Heart right ventricle (tissue), 16 donors: ENCODE data around the gene FAM227A. TPM values are rescaled to one million over a fixed set of nuclear protein-coding genes. Genes with fewer than 3 reads are reported as not detected.
A peak's percentile ranks its signal among the peaks of the same experiment; 100 is the strongest.

ENCODE experiments used
- ATAC-seq, 8 donors: fragments of 200-7000 bp; cut with Tn5 transposase; one replicate each; pipeline ENCODE4 v1.9.1; 2020; ENCODE audit warnings: mild to moderate bottlenecking in 8 of 8, moderate library complexity in 8 of 8, moderate number of reproducible peaks in 1 of 8
- DNase-seq, 2 donors: peaks; one replicate each; pipeline ENCODE4 v3.0.0-alpha.2; 2020
- H3K27ac ChIP-seq, 10 donors: fragments of 200-600 bp; sonication (generic) in 2 of 10; one replicate each; pipeline versions ENCODE4 v1.5.0 to v1.8.0; 2020 to 2022; ENCODE audit warnings: mild to moderate bottlenecking in 3 of 10
- H3K27me3 ChIP-seq, 7 donors: fragments of 200-600 bp; one replicate each; pipeline ENCODE4 v1.8.0; 2021 to 2022; ENCODE audit warnings: mild to moderate bottlenecking in 2 of 7
- H3K36me3 ChIP-seq, 9 donors: fragments of 200-600 bp; sonication (generic) in 1 of 9; one replicate each; pipeline versions ENCODE4 v1.5.0 to v1.8.0; 2020 to 2022; ENCODE audit warnings: mild to moderate bottlenecking in 2 of 9
- H3K4me1 ChIP-seq, 9 donors: fragments of 200-600 bp; sonication (generic) in 1 of 9; one replicate each; pipeline versions ENCODE4 v1.5.0 to v1.8.0; 2020 to 2022; ENCODE audit warnings: mild to moderate bottlenecking in 4 of 9
- H3K4me3 ChIP-seq, 10 donors: fragments of 200-600 bp; sonication (generic) in 2 of 10; one replicate each; pipeline versions ENCODE4 v1.5.0 to v1.8.0; 2020 to 2022; ENCODE audit warnings: mild to moderate bottlenecking in 7 of 10, moderate library complexity in 2 of 10
- H3K9me3 ChIP-seq, 11 donors: fragments of 200-600 bp in 10 of 11; sonication (generic) in 2 of 11; one replicate each; pipeline versions ENCODE4 v1.5.0 to v1.8.0; 2013 to 2022; ENCODE audit warnings: mild to moderate bottlenecking in 2 of 11, control low read depth in 1 of 11, moderate library complexity in 1 of 11
- CTCF ChIP-seq, 9 donors: fragments of 200-600 bp; sonication (generic) in 2 of 9; IDR thresholded peaks; one replicate each; pipeline versions ENCODE4 v1.5.0 to v1.8.0; 2021 to 2022; ENCODE audit warnings: antibody characterized with exemption in 9 of 9, mild to moderate bottlenecking in 5 of 9, moderate library complexity in 1 of 9
- WGBS, 2 donors: extraction: QIAGEN DNeasy Blood & Tissue Kit; methylation state at CpG; one replicate each; pipeline ENCODE4 v1.1.7; 2013; ENCODE audit warnings: inconsistent platforms in 1 of 2; 5-methylcytosine and 5-hydroxymethylcytosine counted together
- intact Hi-C, 10 donors: fragments of 100-400 bp; cut with DNase I; formaldehyde crosslinking; loops; one replicate each; pipeline versions ENCODE4 v1.11.1 to v1.14.2; 2022
- polyA plus RNA-seq, 2 donors: library from polyadenylated mRNA; stranded (reverse); fragments of 200-250 nt; gene quantifications; one replicate each; pipeline ENCODE4 v1.2.3, GENCODE V29; 2013
- total RNA-seq, 10 donors: library from RNA; stranded (reverse); fragmentation: NEBNext Ultra II Directional in 3 of 10; extraction: Animal tissue kit (Norgen Biotek cat#: 25700) in 3 of 10; gene quantifications; one replicate each; pipeline versions ENCODE4 v1.2.1 to v1.2.4, GENCODE V29; 2021 to 2023
- donor health status: Arrhythmogenic right ventricular cardiomyopathy.
- donor health status: ischemic (EF 13 %, LVEDD 7.1; RV severe dilation, severe dysfunction).
- donor health status: healthy with polysubstance abuse.
- donor health status: DM: no; HTN: yes; CAD: no.
- donor health status: DM: no; HTN: no; CAD: no.
- donor health status: ischemic (EF 25% LVEDD 6.9; RV normal size, moderate dysfunction).
- donor health status: ischemic (EF 25% LVEDD 5.7; RV mildly dilated, moderate dysfunction).
- donor health status: healthy.
- donor health status: DM: yes; HTN: yes; CAD: no.
- donor health status: Ischemic cardiomyopathy.
- donor health status: ischemic (EF 35%, LVEDD 5.7; RV mildly dilated, moderate dysfunction).
- donor health status: nonischemic (EF 11% LVEDD 7.7; RV severe dilation, severe dysfunction).
- donor health status: DM: yes; HTN: yes; CAD: no.
- donor health status: PGD.
- donor health status: ischemic (EF 29% LVEDD 5.4; RV normal size, mild dysfunction).
- donor health status: nonischemic (EF 23%, LVEDD 6.1; RV moderate dilation, normal function).

FAM227A gene
- total and polyA plus RNA-seq, 12 donors, result 0.11 to 0.97 (median 0.46) TPM

GRCh38 chr22:38694049-38694448, 37.9 kb upstream of the FAM227A start:
- 87 to 88% methylated on average over 2 of the region's 2 CpGs for WGBS, 2 donors
- intact Hi-C loops, result no loop called here

GRCh38 chr22:38689651-38690050, 33.5 kb upstream of the FAM227A start:
- H3K27ac ChIP-seq, result no peak overlapping the region
- H3K36me3 ChIP-seq, result peaks cover 0 to 99% (median 36%) of the 10 kb centered on the region in 9 donors
- no peaks in the 10 kb centered on the region for H3K27me3 ChIP-seq
- H3K9me3 ChIP-seq, result no peaks in the 10 kb centered on the region
- H3K4me3 ChIP-seq, result no peak overlapping the region
- no peak for ATAC-seq
- no peak for DNase-seq
- TF ChIP-seq CTCF (IDR thresholded peaks at IDR 0.05), result no peak
- WGBS, 2 donors, result 70 to 80% methylated on average over 1 of the region's 1 CpG
- H3K4me1 ChIP-seq, result peaks cover 0 to 13% (median under 1%) of the 10 kb centered on the region in 9 donors
- intact Hi-C loops, result loop anchor here in 1 of 10 donors (10.0 kb wide), 1 partner anchor 185 kb away; the partner anchor contains the start of gene DDX17

More at GRCh38 chr22:38694049-38694448, 37.9 kb upstream of the FAM227A start:
- H3K36me3 ChIP-seq, result peaks cover 0 to 57% (median 6%) of the 10 kb centered on the region in 9 donors
- H3K27ac ChIP-seq, result peak overlapping the region in 1 of 10 donors; percentile 13
- DNase-seq (no peak), ATAC-seq (no peak)
- H3K4me3 ChIP-seq, result no peak overlapping the region
- H3K9me3 ChIP-seq, result no peaks in the 10 kb centered on the region
- peaks cover 21 to 57% (median 39%) of the 10 kb centered on the region in 9 donors for H3K4me1 ChIP-seq
- TF ChIP-seq CTCF (IDR thresholded peaks at IDR 0.05), result no peak
- H3K27me3 ChIP-seq, result no peaks in the 10 kb centered on the region

- no peak for DNase-seq
- WGBS, 2 donors, result 90 to 95% methylated on average over 1 of the region's 1 CpG
- no peak for TF ChIP-seq CTCF (IDR thresholded peaks at IDR 0.05)
- Histone ChIP-seq H3K9me3 (no peaks in the 10 kb centered on the region), H3K27ac (no peak overlapping the region), H3K4me3 (no peak overlapping the region), H3K27me3 (no peaks in the 10 kb centered on the region), H3K36me3 (peaks cover 0 to 77% (median 50%) of the 10 kb centered on the region in 9 donors), H3K4me1 (peaks cover 4 to 17% (median 13%) of the 10 kb centered on the region in 9 donors)
- intact Hi-C loops, result loop anchor here in 1 of 10 donors (10.0 kb wide), 1 partner anchor 181 kb away; the partner anchor contains the start of gene DDX17
- no peak for ATAC-seq
These were observed 29.6 kb upstream of the FAM227A start for GRCh38 chr22:38685761-38686160.

- WGBS, 2 donors, result 88 to 97% methylated on average over 9 of the region's 9 CpGs
These were observed 28.7 kb upstream of the FAM227A start for GRCh38 chr22:38684895-38685294.

More at GRCh38 chr22:38684895-38685294, 28.7 kb upstream of the FAM227A start:
- intact Hi-C loops, result loop anchor here in 1 of 10 donors (10.0 kb wide), 1 partner anchor 180 kb away; the partner anchor contains the start of gene DDX17
- H3K27me3 ChIP-seq, result no peaks in the 10 kb centered on the region
- no peak for TF ChIP-seq CTCF (IDR thresholded peaks at IDR 0.05)
- H3K27ac ChIP-seq, result no peak overlapping the region
- no peak for ATAC-seq
- no peak for DNase-seq
- peaks cover 0 to 71% (median 50%) of the 10 kb centered on the region in 9 donors for H3K36me3 ChIP-seq
- H3K4me3 ChIP-seq, result no peak overlapping the region
- H3K9me3 ChIP-seq, result no peaks in the 10 kb centered on the region
- peaks cover 4 to 17% (median 13%) of the 10 kb centered on the region in 9 donors for H3K4me1 ChIP-seq
